ENCODE data around the gene KIF26B.

The KIF26B gene

DNA sequence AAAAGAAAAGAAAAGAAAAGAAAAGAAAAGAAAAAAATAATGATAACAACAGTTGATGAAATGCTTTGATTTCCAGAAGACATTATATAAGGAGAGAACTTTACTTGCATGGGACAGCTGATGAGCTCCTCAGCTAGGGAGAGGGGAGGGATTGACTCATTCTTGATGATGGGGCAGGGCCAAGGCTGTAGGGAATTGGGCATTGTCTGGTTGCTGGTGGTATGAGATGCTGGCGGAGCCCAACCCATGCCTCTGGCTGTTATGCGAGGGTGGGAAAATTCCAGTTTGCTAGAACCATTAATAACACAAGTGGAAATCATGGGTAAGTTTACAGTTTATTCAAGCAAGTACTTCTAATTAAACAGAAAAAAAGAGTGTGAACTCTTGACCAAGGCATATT lies 36.0 kb upstream of the KIF26B start:
- TF ChIP-seq POLR2A (IDR thresholded peaks at IDR 0.05; ENCODE audit: extremely low read depth, insufficient read length) (no peak), MYC (IDR thresholded peaks at IDR 0.05; ENCODE audit: low read depth, low read length) (no peak)
- TF ChIP-seq, protein P1, sequence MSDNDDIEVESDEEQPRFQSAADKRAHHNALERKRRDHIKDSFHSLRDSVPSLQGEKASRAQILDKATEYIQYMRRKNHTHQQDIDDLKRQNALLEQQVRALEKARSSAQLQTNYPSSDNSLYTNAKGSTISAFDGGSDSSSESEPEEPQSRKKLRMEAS (IDR thresholded peaks at IDR 0.05; ENCODE audit: low read depth, low read length) = no peak
- TF ChIP-seq, protein P2, sequence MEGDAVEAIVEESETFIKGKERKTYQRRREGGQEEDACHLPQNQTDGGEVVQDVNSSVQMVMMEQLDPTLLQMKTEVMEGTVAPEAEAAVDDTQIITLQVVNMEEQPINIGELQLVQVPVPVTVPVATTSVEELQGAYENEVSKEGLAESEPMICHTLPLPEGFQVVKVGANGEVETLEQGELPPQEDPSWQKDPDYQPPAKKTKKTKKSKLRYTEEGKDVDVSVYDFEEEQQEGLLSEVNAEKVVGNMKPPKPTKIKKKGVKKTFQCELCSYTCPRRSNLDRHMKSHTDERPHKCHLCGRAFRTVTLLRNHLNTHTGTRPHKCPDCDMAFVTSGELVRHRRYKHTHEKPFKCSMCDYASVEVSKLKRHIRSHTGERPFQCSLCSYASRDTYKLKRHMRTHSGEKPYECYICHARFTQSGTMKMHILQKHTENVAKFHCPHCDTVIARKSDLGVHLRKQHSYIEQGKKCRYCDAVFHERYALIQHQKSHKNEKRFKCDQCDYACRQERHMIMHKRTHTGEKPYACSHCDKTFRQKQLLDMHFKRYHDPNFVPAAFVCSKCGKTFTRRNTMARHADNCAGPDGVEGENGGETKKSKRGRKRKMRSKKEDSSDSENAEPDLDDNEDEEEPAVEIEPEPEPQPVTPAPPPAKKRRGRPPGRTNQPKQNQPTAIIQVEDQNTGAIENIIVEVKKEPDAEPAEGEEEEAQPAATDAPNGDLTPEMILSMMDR (IDR thresholded peaks at IDR 0.05; ENCODE audit: low read depth, low read length) = no peak
- DNase-seq (ENCODE audit: low read depth) = no peak
- no peak overlapping the region for H3K4me3 ChIP-seq (ENCODE audit: low read depth, low read length)

DNA sequence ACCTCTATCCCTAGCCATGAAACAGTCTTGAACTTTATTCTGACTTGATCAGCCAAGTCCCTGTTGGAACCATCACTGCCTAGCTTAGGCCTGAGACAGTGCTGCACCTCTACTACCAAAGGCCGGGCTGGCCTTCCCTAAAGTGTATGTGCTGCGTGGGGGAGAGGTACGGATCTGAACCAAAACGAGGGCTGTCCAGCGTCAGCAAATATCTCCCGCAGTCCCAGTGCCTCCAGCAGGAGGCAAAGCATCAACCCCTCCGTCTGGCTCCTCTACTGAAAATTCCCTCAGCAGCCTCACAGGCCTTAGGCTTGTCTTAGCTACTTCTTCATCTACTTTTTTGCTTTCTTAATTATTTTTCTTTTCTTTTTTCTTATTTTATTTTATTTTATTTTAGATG lies 33.3 kb upstream of the KIF26B start:
- DNase-seq (ENCODE audit: low read depth) = no peak
- TF ChIP-seq, protein P1 (IDR thresholded peaks at IDR 0.05; ENCODE audit: low read depth, low read length) = no peak
- no peak for TF ChIP-seq MYC (IDR thresholded peaks at IDR 0.05; ENCODE audit: low read depth, low read length)
- no peak overlapping the region for H3K4me3 ChIP-seq (ENCODE audit: low read depth, low read length)

DNA sequence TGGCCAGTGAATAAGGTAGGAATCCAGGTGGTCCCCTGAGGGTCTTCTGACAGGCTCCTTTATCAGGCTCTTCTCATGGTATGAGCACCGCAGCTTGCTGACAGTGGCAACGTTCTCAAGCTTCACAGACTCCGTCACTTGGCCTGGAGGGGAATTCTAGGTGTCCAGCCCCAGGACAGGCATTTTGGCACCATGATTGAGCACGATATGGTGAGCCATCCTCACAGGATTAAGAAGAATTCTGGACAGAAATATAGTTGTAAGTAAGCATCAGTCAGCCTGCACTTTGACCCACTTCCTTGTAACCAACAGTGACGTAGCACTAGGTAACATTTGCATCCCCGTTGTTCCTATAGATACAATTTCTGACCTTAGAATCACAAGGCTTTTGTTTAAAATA lies 30.5 kb upstream of the KIF26B start:
- TF ChIP-seq, protein P1 (IDR thresholded peaks at IDR 0.05; ENCODE audit: low read depth, low read length) = no peak
- no peak for TF ChIP-seq POLR2A (IDR thresholded peaks at IDR 0.05; ENCODE audit: extremely low read depth, insufficient read length)
- TF ChIP-seq, protein P2 (IDR thresholded peaks at IDR 0.05; ENCODE audit: low read depth, low read length) = no peak
- TF ChIP-seq MYC (IDR thresholded peaks at IDR 0.05; ENCODE audit: low read depth, low read length) = no peak
- H3K4me3 ChIP-seq (ENCODE audit: low read depth, low read length) = no peak overlapping the region

DNA sequence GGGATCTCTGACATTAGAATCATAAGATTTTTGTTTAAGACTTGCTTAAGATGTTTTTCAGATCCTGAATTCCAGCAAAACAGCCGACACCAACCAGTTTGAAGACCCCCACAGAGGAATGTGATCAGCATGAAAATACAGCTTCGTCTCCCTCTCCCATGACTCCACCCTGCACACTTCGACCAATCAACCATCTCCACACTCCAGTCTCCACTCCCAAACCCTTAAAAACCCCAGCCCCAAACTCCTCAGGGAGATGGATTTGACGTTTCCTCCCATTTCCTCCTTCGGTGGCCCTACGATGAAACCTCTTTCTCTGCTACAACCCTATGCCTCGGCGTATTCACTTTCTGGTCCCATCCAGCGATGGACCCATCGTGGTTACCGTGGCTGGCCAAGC lies 30.1 kb upstream of the KIF26B start:
- TF ChIP-seq, protein P2 (IDR thresholded peaks at IDR 0.05; ENCODE audit: low read depth, low read length) = no peak
- TF ChIP-seq POLR2A (IDR thresholded peaks at IDR 0.05; ENCODE audit: extremely low read depth, insufficient read length) = no peak
- TF ChIP-seq, protein P1 (IDR thresholded peaks at IDR 0.05; ENCODE audit: low read depth, low read length) = no peak
- TF ChIP-seq MYC (IDR thresholded peaks at IDR 0.05; ENCODE audit: low read depth, low read length) = no peak
- DNase-seq (ENCODE audit: low read depth) = no peak
- H3K4me3 ChIP-seq (ENCODE audit: low read depth, low read length) = no peak overlapping the region

More for the DNA sequence above, 30.5 kb upstream of the KIF26B start:
- DNase-seq (ENCODE audit: low read depth) = no peak

DNA sequence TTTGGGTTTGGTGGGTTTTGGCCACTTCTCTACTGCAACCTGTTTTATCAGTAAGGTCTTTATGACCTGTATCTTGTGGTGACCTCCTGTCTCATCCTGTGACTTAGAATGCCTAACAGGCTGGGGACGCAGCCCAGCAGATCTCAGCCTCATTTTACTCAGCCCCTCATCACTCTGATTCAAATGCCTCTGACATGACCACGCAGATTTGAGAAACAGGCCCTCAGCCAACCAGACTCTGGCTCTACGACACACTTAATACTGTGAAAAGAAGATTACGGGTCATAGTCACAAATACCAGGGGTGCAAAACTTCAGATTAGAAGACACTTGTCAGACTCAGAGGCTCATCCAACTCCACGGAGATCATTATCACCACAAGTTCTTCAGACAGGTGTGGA lies 28.3 kb upstream of the KIF26B start:
- H3K4me3 ChIP-seq (ENCODE audit: low read depth, low read length) = no peak overlapping the region
- TF ChIP-seq, protein P1 (IDR thresholded peaks at IDR 0.05; ENCODE audit: low read depth, low read length) = no peak
- TF ChIP-seq POLR2A (IDR thresholded peaks at IDR 0.05; ENCODE audit: extremely low read depth, insufficient read length) = no peak
- TF ChIP-seq, protein P2 (IDR thresholded peaks at IDR 0.05; ENCODE audit: low read depth, low read length) = no peak
- TF ChIP-seq MYC (IDR thresholded peaks at IDR 0.05; ENCODE audit: low read depth, low read length) = no peak
- DNase-seq (ENCODE audit: low read depth) = no peak

DNA sequence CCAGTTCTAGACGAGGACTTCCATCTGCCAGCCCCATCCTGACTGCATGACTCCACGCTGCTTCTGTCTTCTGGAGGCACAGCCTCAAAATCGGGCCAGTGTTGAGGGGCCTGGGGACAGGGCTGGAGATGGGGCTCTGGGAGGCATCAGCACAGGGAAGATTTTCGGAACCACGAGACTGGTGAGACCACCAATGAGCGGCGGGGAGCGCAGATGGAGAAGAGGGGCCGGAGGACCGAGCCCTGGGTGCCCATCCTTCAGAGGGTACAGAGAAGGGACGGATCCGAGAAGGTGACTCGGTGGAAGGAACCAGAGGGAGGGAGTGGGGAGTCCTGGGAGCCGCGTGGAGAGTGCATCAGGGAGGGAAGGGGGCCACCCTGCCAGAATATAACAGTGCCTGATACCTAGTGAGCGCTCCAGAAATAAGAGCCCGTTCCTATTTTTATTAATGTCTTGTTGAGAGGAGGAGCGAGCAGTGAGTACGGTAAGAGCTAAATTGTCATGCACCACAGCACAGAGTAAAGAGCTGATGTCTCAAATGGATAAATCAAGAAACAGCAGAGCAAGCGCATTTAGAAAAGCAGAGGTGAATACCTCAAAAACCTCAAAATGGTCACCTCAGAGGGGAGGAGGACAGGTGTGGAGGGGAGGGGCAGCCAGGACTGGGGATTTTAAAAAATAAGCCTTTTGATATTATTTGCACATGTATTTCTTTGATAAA lies 26.2 kb upstream of the KIF26B start:
- H3K4me3 ChIP-seq (ENCODE audit: low read depth, low read length) = no peak overlapping the region
- DNase-seq (ENCODE audit: low read depth) = no peak
- no peak for TF ChIP-seq POLR2A (IDR thresholded peaks at IDR 0.05; ENCODE audit: extremely low read depth, insufficient read length)
- TF ChIP-seq, protein P2 (IDR thresholded peaks at IDR 0.05; ENCODE audit: low read depth, low read length) = no peak
- TF ChIP-seq MYC (IDR thresholded peaks at IDR 0.05; ENCODE audit: low read depth, low read length) = no peak
- TF ChIP-seq, protein P1 (IDR thresholded peaks at IDR 0.05; ENCODE audit: low read depth, low read length) = no peak

All from NB4 (cell line).